AG04450 (cell line): ENCODE data around the gene CEP41. TPM values are rescaled to one million over a fixed set of nuclear protein-coding genes. Genes with fewer than 3 reads are reported as not detected.

Experiments
- CTCF ChIA-PET: fragments of 300-600, 350-600 bp; formaldehyde crosslinking; extraction: SDS; loops from one replicate; lab custom pipeline; 2022; ENCODE audit warnings: antibody characterized with exemption, inconsistent platforms; lab: Charles Lee
- POLR2A ChIA-PET: fragments of 350-600 bp; formaldehyde crosslinking; extraction: SDS; loops from one replicate; lab custom pipeline; 2021; ENCODE audit warnings: antibody characterized with exemption, inconsistent platforms; lab: Yijun Ruan, JAX
- DNase-seq: peaks from one replicate; pipeline ENCODE4 v3.0.0-alpha.2; 2011; ENCODE audit warnings: low read depth, low spot score
- H3K27ac ChIP-seq: one replicate; pipeline ENCODE4 v1.5.1; 2012; ENCODE audit warnings: low read depth, low read length, control low read depth
- H3K27me3 ChIP-seq: one replicate; pipeline ENCODE4 v1.6.0; 2012; ENCODE audit warnings: low read length; ENCODE audit not compliant: control insufficient read depth, insufficient read depth
- H3K4me3 ChIP-seq: 2 replicates; pipeline ENCODE4 v1.5.1; 2011; ENCODE audit warnings: mild to moderate bottlenecking, low read depth, low read length, control low read depth
- H3K9me3 ChIP-seq: 2 replicates; pipeline ENCODE4 v1.5.1; 2012; ENCODE audit warnings: low read length; ENCODE audit not compliant: control insufficient read depth, insufficient read depth
- polyA minus RNA-seq: library from RNA; depleted of rRNA, polyadenylated mRNA; stranded (reverse); fragments of >200 nt; gene quantifications from 2 replicates; pipeline ENCODE4 v1.2.3, GENCODE V29; 2011; rRNA and poly(A)+ RNA removed
- polyA plus RNA-seq: library from polyadenylated mRNA; depleted of rRNA; stranded (reverse); fragments of >200 nt; gene quantifications from 2 replicates; pipeline ENCODE4 v1.2.3, GENCODE V29; 2011; rRNA removed
- TF ChIP-seq, protein P1 (sequence below): IDR thresholded peaks from 2 replicates; pipeline ENCODE4 v1.5.1; 2011; ENCODE audit warnings: low read depth, low read length, control low read depth, inconsistent platforms

The CEP41 gene, protein sequence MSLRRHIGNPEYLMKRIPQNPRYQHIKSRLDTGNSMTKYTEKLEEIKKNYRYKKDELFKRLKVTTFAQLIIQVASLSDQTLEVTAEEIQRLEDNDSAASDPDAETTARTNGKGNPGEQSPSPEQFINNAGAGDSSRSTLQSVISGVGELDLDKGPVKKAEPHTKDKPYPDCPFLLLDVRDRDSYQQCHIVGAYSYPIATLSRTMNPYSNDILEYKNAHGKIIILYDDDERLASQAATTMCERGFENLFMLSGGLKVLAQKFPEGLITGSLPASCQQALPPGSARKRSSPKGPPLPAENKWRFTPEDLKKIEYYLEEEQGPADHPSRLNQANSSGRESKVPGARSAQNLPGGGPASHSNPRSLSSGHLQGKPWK
- polyA plus RNA-seq (23.6 and 26.4 TPM in 2 replicates), polyA minus RNA-seq (22.5 and 22.8 TPM in 2 replicates)

GRCh38 chr7:130440527-130441365 is at the start of gene CEP41:
Gene CEP41, minus strand, starts transcription at chr7:130441016. Its CDS starts 50 bp downstream, at chr7:130440966.
- Histone ChIP-seq H3K27ac (peak within 1 kb of the TSS; percentile 88), H3K9me3 (no peaks in the 10 kb centered on the region; the same call in 1 of the 2 replicates), H3K4me3 (peak within 1 kb of the TSS; percentile 80), H3K27me3 (no peaks in the 10 kb centered on the region)
- TF ChIP-seq, protein P1, sequence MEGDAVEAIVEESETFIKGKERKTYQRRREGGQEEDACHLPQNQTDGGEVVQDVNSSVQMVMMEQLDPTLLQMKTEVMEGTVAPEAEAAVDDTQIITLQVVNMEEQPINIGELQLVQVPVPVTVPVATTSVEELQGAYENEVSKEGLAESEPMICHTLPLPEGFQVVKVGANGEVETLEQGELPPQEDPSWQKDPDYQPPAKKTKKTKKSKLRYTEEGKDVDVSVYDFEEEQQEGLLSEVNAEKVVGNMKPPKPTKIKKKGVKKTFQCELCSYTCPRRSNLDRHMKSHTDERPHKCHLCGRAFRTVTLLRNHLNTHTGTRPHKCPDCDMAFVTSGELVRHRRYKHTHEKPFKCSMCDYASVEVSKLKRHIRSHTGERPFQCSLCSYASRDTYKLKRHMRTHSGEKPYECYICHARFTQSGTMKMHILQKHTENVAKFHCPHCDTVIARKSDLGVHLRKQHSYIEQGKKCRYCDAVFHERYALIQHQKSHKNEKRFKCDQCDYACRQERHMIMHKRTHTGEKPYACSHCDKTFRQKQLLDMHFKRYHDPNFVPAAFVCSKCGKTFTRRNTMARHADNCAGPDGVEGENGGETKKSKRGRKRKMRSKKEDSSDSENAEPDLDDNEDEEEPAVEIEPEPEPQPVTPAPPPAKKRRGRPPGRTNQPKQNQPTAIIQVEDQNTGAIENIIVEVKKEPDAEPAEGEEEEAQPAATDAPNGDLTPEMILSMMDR: no peak
- peak; percentile 95 for DNase-seq
- CTCF ChIA-PET: interaction anchor here (0.6 kb wide), 1 partner anchor 364 kb away, joined by 5 read pairs; no protein-coding TSS in a partner anchor
- POLR2A ChIA-PET: interaction anchor here (1.1 to 1.6 kb wide), 3 partner anchors 10 to 235 kb away, joined by 3 to 7 read pairs (median 5); partner anchors contain the start of gene TMEM209

DNA sequence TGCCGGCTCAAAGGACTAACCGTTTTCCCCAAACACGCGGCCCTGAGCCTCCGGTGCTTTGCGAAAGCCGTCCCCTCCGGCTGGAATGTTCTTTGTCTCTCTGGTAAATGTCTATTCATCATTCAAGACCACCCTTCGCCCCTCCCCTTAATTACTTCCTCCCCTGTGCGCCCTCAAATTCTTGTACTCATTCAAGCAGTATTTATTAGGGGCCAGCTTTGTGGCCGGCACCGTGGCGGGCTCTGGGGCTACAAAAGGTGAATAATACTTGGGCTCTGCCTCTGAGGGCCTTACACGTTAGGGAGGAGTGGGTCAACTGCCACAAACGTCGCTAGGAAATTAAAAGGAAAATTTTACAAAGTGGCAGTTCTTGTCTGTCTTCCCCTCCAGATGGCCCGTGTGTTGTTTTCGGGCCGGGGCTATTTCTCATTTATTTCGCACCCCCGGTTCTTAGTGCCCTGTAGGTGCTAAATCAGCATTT is 49.5 kb upstream of the CEP41 start:
- TF ChIP-seq, protein P1: no peak
- DNase-seq: no peak
- ChIA-PET POLR2A (no interaction called here), CTCF (no interaction called here)
- Histone ChIP-seq H3K27me3 (no peaks in the 10 kb centered on the region), H3K9me3 (peaks cover 35% of the 10 kb centered on the region), H3K4me3 (no peak overlapping the region), H3K27ac (no peak overlapping the region)

- POLR2A ChIA-PET: no interaction called here
- TF ChIP-seq, protein P1: no peak
Measured at GRCh38 chr7:130489140-130489983, 48.5 kb upstream of the CEP41 start.

DNA sequence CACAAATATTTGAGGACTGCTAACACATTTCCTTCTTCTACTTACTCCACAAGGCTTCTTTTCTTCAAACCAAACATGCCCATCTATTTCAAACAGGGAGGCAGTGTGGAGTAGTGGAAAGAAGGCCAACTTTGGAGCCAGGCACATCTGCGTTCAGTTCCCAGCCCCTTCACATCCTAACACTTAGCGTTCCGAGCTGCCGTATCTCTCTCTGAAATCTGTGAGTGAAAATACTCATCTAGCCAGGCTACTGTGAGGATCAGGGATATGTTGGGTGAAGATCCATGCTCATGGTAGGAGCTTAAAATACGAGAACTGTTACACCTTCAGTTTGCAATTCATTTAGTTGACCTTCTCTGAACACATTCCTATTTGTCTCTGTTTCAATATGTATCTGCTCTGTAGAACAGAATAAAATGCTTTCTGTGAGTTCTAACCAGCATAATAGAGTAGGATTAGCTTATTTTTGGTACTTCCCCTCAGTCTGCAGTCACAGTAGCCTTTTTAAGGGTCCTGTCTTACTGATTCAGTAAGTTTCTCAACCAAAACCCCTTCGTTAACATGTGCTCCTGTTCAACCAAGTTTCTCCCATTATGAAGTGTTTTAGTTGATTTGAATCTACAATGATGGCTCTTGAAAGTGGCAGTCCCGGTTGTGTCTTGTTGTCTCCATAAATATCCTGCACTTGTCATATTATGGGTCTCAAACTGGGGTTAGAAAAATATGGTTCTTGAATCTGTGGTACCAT is 47.8 kb upstream of the CEP41 start:
- TF ChIP-seq, protein P1: no peak
- H3K4me3 ChIP-seq: no peak overlapping the region
- no peaks in the 10 kb centered on the region for H3K27me3 ChIP-seq
- no peak overlapping the region for H3K27ac ChIP-seq
- CTCF ChIA-PET: interaction anchor here (1.0 to 1.3 kb wide), 2 partner anchors 210 to 416 kb away, joined by 3 to 4 read pairs; no protein-coding TSS in a partner anchor
- no peak for DNase-seq
- H3K9me3 ChIP-seq: peaks cover 35% of the 10 kb centered on the region
- POLR2A ChIA-PET: no interaction called here

More at GRCh38 chr7:130489140-130489983, 48.5 kb upstream of the CEP41 start:
- DNase-seq: no peak
- Histone ChIP-seq H3K4me3 (no peak overlapping the region), H3K9me3 (peaks cover 35% of the 10 kb centered on the region), H3K27ac (peak overlapping the region; percentile 24), H3K27me3 (no peaks in the 10 kb centered on the region)
- CTCF ChIA-PET: interaction anchor here (1.0 to 1.3 kb wide), 3 partner anchors 9 to 417 kb away, joined by 3 to 4 read pairs (median 4); no protein-coding TSS in a partner anchor
